ENCODE data around the gene PLA1A. TPM values are rescaled to one million over a fixed set of nuclear protein-coding genes. Genes with fewer than 3 reads are reported as not detected.
A peak's percentile ranks its signal among the peaks of the same experiment; 100 is the strongest.
"Not testable (repeated sequence)": the region's sequence is repeated elsewhere in the genome, so short reads cannot be mapped to it uniquely, and the experiment has no call there.

PLA1A gene
- total RNA-seq, 1 donor from 2014 or later = 0.29 TPM

DNA sequence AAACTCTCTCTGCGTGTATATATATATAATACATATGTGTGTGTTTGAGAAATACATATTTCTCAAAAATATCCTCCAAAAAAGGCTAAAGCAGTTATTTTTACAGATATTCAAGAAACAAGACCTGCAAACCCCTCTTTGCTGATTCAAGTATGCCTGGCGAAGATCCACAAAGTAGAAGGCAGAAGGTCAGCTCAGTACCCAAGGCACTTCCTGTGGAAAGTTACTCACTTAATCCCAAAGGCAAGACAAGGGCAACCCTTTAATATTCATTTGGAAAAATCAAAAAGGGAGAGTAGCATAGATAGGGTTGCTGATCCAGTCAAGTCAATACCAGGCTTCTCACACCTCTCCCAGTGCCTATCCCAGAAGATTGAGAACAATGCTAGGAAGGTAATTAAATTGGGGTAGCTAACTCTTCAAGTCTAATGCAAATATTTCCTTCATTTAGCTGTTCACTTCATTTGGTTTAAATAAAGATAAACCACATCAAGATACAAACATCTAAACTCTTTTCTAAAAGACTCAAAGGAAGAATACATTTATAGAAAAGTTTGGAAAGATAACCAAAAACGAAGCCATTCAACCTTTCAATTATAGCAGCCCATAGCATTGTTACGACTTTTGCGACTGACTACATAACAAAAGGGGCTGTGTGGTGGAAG, 72.4 kb downstream of the PLA1A start:
- Mint-ChIP-seq H3K36me3 (ENCODE audit: low read depth) (peaks cover 47% of the 10 kb centered on the region), H3K9me3 (no peaks in the 10 kb centered on the region), H3K4me1 (ENCODE audit: low read depth) (peaks cover 28% of the 10 kb centered on the region), H3K27me3 (ENCODE audit: insufficient read depth) (no peaks in the 10 kb centered on the region), H3K4me3 (no peak overlapping the region), H3K27ac (no peak overlapping the region)
- DNase-seq (ENCODE audit: low spot score) = no peak
- intact Hi-C loops (cut with micrococcal nuclease) = no loop called here

DNA sequence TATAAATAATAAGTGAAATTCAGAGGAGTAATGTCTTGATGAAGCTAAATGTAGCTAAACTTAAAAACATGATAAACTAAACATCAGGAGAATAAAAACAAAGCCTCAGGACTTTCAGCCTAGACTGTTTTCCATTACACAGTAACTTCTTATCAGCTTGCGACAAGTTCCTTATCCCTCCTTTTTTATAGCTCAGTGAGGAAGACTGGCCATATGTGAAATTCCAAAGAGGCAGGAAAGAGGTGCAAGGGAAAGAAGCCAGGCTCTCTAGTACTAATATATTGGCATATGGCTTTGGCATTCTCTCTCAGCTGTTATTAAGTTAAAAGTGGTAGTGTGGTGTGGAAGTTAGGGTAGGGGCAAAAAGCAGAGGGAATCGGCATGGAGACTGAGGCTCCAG, 75.1 kb downstream of the PLA1A start:
- Mint-ChIP-seq H3K27me3 (ENCODE audit: insufficient read depth) (peaks cover 2% of the 10 kb centered on the region), H3K36me3 (ENCODE audit: low read depth) (peaks cover 52% of the 10 kb centered on the region), H3K27ac (no peak overlapping the region), H3K4me1 (ENCODE audit: low read depth) (peaks cover 52% of the 10 kb centered on the region), H3K9me3 (no peaks in the 10 kb centered on the region), H3K4me3 (no peak overlapping the region)
- DNase-seq (ENCODE audit: low spot score) = no peak
- intact Hi-C loops (cut with micrococcal nuclease) = no loop called here

DNA sequence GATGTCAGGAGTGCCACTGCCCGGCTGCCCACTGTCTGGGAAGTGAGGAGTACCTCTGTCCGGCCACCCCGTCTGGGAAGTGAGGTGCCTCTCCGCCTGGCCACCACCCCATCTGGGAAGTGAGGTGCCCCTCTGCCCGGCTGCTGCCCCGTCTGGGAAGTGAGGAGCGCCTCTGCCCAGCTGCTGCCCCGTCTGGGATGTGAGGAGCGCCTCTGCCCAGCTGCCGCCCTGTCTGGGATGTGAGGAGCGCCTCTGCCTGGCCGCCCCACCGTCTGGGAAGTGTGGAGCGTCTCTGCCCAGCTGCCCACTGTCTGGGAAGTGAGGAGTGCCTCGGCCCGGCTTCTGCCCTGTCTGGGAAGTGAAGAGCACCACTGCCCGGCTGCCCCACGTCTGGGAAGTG, 76.2 kb downstream of the PLA1A start:
- DNase-seq (ENCODE audit: low spot score) = no peak
- Mint-ChIP-seq H3K27ac (no peak overlapping the region), H3K36me3 (ENCODE audit: low read depth) (peaks cover 51% of the 10 kb centered on the region), H3K4me3 (no peak overlapping the region), H3K9me3 (no peaks in the 10 kb centered on the region), H3K4me1 (ENCODE audit: low read depth) (peaks cover 53% of the 10 kb centered on the region), H3K27me3 (ENCODE audit: insufficient read depth) (peaks cover 2% of the 10 kb centered on the region)
- intact Hi-C loops (cut with micrococcal nuclease) = no loop called here

DNA sequence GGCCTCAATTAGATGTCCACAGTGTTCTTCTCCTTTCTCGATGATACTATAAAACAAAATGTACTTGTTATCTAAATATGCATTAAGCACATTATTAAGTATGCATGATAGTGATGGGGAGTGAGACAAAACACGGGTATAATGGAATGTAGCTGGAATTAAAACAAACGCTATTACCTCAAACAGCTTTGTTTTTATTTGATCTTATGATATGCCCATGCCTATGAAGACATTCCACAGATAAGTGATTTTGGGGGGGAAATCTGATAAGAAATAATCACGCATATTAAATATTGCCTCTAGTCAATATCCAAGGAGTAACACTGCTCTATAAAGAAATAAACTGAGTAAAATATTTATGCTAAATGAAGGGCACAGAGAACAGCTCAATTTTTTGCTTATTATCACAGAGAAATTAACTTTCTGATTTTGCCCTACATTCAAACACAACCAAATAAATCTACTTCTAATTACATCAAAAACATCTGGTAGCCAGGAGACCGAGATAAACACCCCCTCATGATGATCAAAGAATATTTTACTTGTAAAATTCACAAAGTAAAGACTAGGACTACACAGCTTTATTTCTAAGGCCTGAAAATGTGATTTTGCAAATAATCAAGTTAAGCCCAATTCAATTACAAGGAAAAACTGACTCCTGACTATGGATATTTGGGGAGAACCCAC, 77.6 kb downstream of the PLA1A start:
- Mint-ChIP-seq H3K27ac (peak overlapping the region; percentile 96), H3K4me1 (ENCODE audit: low read depth) (peaks cover 53% of the 10 kb centered on the region), H3K9me3 (no peaks in the 10 kb centered on the region), H3K4me3 (peak overlapping the region; percentile 91), H3K27me3 (ENCODE audit: insufficient read depth) (peaks cover 2% of the 10 kb centered on the region), H3K36me3 (ENCODE audit: low read depth) (peaks cover 42% of the 10 kb centered on the region)
- intact Hi-C loops (cut with micrococcal nuclease) = no loop called here
- DNase-seq (ENCODE audit: low spot score) = no peak

DNA sequence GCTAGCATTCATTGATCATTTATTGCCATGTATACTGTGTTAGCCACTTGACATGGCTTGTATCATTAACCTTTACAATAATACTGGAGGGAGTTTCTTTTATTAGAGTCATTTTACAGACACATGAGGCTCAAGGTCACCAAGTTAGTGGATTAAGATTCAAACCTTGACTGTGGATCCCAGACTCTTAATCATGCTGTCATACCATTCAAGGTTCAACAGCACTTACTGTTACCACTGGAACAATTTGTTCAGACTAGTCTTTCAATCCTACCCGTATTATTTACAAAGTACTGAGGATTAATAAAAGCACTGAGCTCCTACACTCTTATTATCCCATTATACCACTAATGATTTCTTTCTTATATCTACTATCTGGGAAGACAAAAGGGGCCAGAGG, 78.3 kb downstream of the PLA1A start:
- Mint-ChIP-seq H3K4me3 (peak overlapping the region; percentile 91), H3K36me3 (ENCODE audit: low read depth) (peaks cover 37% of the 10 kb centered on the region), H3K9me3 (no peaks in the 10 kb centered on the region), H3K27ac (peak overlapping the region; percentile 96), H3K4me1 (ENCODE audit: low read depth) (peaks cover 49% of the 10 kb centered on the region), H3K27me3 (ENCODE audit: insufficient read depth) (peaks cover 2% of the 10 kb centered on the region)
- intact Hi-C loops (cut with micrococcal nuclease) = loop anchor here (2.0 kb wide), 4 partner anchors 47 to 1871 kb away; no protein-coding TSS in a partner anchor
- no peak for DNase-seq (ENCODE audit: low spot score)

DNA sequence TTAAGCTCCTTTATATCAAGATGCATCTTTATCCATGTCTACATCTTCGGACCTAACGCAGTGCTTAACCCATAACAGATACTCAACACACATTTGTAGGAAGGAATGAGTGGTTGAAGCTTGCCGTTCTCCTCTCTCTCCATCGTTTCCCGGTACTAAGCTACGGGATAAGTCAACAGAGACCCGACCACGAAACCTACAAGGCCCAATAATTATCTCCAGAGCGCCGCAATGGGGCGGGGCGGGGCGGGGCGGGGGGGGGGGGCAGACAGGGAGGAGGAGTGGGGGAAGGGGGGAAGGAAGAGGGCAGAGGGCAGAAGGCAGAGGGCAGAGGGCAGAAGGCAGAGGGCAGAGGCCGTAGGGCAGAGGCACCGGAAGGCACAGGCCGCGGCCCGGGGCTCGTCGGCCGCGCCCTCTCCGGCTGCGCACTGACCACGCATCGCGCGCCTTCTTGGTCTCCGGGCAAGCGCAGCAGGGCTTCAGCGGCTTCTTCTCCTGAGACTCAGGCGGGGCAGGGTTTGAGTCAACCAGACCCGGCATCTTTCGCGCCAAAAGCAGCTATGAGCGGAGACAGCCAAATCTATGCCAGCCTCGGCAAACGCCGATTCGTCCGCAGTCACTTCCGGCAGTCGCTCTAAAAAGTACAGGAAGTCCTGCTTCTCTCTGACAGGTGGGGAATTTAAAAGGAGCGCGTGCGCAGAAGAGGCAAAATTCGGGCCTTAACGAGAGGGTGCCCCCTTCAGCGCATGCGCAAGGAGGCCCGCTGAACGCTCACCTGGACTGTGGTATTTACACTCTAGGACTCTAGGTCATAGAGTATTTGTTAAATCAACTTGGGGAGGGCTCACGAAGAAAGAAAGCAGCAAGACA, 79.3 kb downstream of the PLA1A start, which contains the start of gene COX17:
TSS of gene COX17 (minus strand) at position 636 of the 870 bp plus-strand sequence. CDS start at position 540, 96 bp downstream.
- peak; percentile 95 for DNase-seq (ENCODE audit: low spot score)
- intact Hi-C loops (cut with micrococcal nuclease) = loop anchor here (1.0 to 2.0 kb wide), 18 partner anchors 23 to 1870 kb away; partner anchors contain the start of genes ADPRH, ARHGAP31, GSK3B and GTF2E1
- H3K4me3 Mint-ChIP-seq = peak within 1 kb of the TSS; percentile 91
- H3K27ac Mint-ChIP-seq = peak within 1 kb of the TSS; percentile 96
- H3K27me3 Mint-ChIP-seq (ENCODE audit: insufficient read depth) = peaks cover 2% of the 10 kb centered on the region
- peaks cover 29% of the 10 kb centered on the region for H3K36me3 Mint-ChIP-seq (ENCODE audit: low read depth)
- peaks cover 44% of the 10 kb centered on the region for H3K4me1 Mint-ChIP-seq (ENCODE audit: low read depth)
- no peaks in the 10 kb centered on the region for H3K9me3 Mint-ChIP-seq

DNA sequence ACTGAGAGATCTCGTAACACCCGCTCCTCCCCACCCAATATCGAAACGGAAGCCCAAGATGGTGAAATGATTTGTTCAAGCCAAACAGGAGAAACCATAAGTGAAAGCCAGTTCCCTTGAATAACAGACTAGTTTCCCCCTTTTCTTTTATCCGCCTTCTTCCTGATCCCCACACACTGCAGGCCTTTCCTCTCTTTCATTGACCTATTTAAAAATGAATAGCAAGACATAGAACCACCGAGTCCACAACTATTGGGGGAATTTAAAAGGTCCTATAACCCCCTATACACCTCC, 79.9 kb downstream of the PLA1A start:
- intact Hi-C loops (cut with micrococcal nuclease) = loop anchor here (1.0 to 2.0 kb wide), 18 partner anchors 23 to 1869 kb away; partner anchors contain the start of genes ADPRH, ARHGAP31, GSK3B and GTF2E1
- Mint-ChIP-seq H3K9me3 (no peaks in the 10 kb centered on the region), H3K4me1 (ENCODE audit: low read depth) (peaks cover 39% of the 10 kb centered on the region), H3K27me3 (ENCODE audit: insufficient read depth) (peaks cover 2% of the 10 kb centered on the region), H3K27ac (peak overlapping the region; percentile 96), H3K4me3 (peak overlapping the region; percentile 91), H3K36me3 (ENCODE audit: low read depth) (peaks cover 25% of the 10 kb centered on the region)
- no peak for DNase-seq (ENCODE audit: low spot score)

DNA sequence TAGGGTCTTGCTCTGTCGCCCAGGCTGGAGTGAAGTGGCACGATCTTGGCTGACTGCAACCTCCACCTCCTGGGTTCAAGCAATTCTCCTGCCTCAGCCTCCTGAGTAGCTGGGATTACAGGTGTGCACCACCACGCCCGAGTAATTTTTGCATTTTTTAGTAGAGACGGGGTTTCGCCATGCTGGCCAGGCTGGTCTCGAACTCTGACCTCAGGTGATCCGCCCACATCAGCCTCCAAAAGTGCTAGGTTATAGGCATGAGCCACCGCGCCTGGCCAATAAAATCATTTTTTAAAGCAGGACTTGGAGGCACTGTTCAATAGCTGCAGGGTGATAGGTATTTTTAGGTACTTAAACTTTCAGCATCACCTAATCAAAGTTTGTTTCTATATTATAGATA, 80.5 kb downstream of the PLA1A start:
- H3K4me3 Mint-ChIP-seq; H3K27ac Mint-ChIP-seq; intact Hi-C loops (cut with micrococcal nuclease); H3K9me3 Mint-ChIP-seq; DNase-seq (ENCODE audit: low spot score); H3K27me3 Mint-ChIP-seq (ENCODE audit: insufficient read depth): not testable (repeated sequence)
- H3K36me3 Mint-ChIP-seq (ENCODE audit: low read depth) = peaks cover 19% of the 10 kb centered on the region
- peaks cover 33% of the 10 kb centered on the region for H3K4me1 Mint-ChIP-seq (ENCODE audit: low read depth)

Other genes with a start within 250 kb of the PLA1A start
- 51.3 and 56.9 TPM in 2 replicates for gene TMEM39A, start 134.3 kb upstream of the PLA1A start, total RNA-seq
- 26.0 and 28.7 TPM in 2 replicates for gene POGLUT1, start 128.9 kb upstream of the PLA1A start, total RNA-seq
- gene TIMMDC1, start 99.3 kb upstream of the PLA1A start, total RNA-seq = 124 and 126 TPM in 2 replicates
- gene CD80, start 38.3 kb upstream of the PLA1A start, total RNA-seq = 18.1 and 19.5 TPM in 2 replicates
- 3.8 and 4.6 TPM in 2 replicates for gene ADPRH, start 18.4 kb upstream of the PLA1A start, total RNA-seq
- gene POPDC2, start 62.7 kb downstream of the PLA1A start, total RNA-seq = 1.0 and 1.2 TPM in 2 replicates
- gene COX17, start 79.5 kb downstream of the PLA1A start, total RNA-seq = 62.2 and 70.7 TPM in 2 replicates
- gene CFAP91, start 105.1 kb downstream of the PLA1A start, total RNA-seq = 0.24 TPM in 1 of 2 replicates, not detected in the other
- gene NR1I2, start 184.2 kb downstream of the PLA1A start, total RNA-seq = 0.13 TPM in 1 of 2 replicates, not detected in the other

All from activated T-helper 1 cell treated with anti-CD3 and anti-CD28 coated beads, Interleukin-12 subunit alpha, Interleukin-12 subunit beta, Interleukin-2, Interleukin-4 antibody, amounts not matched to agents 30 ng/mL and 10 ng/mL and 1 ng/mL, durations not matched to agents 14 hours and 24 hours and 36 hours (primary cell).